ENCODE results near the gene VIPR2. TPM values are rescaled to one million over a fixed set of nuclear protein-coding genes. Genes with fewer than 3 reads are reported as not detected.

The VIPR2 gene
- polyA plus RNA-seq, 3 donors = not detected

DNA sequence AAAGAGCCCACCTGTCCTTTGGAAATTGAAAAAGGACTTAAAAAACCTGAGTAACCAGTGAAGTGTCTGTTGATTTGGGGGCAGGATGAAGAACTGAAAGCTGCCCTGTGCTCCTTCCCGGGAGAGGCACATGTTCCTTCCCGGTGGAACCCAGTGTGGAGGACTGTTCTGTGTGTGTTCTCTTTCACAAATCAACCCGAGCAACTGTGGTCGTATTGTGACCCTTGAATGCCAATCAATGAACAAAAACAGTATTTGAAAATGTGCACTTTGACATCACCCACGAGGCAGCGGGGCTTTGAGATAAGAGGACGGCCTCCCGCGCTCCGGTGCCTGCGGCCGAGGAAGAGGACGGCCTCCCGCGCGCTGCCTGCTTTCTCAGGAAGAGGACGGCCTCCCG, 139.0 kb downstream of the VIPR2 start:
- H3K36me3 ChIP-seq (replicated peaks in 1 of 2; ENCODE audit: control insufficient read depth in 1 of 2, insufficient read depth in 2 of 2, low read length in 2 of 2) = no peaks in the 10 kb centered on the region
- H3K27me3 ChIP-seq (ENCODE audit: control insufficient read depth in 2 of 2, insufficient read depth in 2 of 2, low read length in 2 of 2) = no peaks in the 10 kb centered on the region
- H3K9me3 Mint-ChIP-seq = peaks cover 0 to 28% (median 13%) of the 10 kb centered on the region in 7 donors
- intact Hi-C loops (cut with micrococcal nuclease) = no loop called here
- H2AFZ ChIP-seq (ENCODE audit: insufficient read depth, low read depth, low read length, poor library complexity, severe bottlenecking) = no peak overlapping the region
- peaks cover 0 to 11% of the 10 kb centered on the region in 2 donors for H3K9me3 ChIP-seq (replicated peaks in 1 of 2; ENCODE audit: control insufficient read depth in 1 of 2, insufficient read depth in 1 of 2, low read length in 2 of 2)
- no peak overlapping the region for H3K9ac ChIP-seq (ENCODE audit: insufficient read depth, low read length, poor library complexity, severe bottlenecking)
- H3K4me1 Mint-ChIP-seq = no peaks in the 10 kb centered on the region
- no peak overlapping the region for H3K4me3 Mint-ChIP-seq
- no peaks in the 10 kb centered on the region for H3K36me3 Mint-ChIP-seq
- TF ChIP-seq, protein P1, sequence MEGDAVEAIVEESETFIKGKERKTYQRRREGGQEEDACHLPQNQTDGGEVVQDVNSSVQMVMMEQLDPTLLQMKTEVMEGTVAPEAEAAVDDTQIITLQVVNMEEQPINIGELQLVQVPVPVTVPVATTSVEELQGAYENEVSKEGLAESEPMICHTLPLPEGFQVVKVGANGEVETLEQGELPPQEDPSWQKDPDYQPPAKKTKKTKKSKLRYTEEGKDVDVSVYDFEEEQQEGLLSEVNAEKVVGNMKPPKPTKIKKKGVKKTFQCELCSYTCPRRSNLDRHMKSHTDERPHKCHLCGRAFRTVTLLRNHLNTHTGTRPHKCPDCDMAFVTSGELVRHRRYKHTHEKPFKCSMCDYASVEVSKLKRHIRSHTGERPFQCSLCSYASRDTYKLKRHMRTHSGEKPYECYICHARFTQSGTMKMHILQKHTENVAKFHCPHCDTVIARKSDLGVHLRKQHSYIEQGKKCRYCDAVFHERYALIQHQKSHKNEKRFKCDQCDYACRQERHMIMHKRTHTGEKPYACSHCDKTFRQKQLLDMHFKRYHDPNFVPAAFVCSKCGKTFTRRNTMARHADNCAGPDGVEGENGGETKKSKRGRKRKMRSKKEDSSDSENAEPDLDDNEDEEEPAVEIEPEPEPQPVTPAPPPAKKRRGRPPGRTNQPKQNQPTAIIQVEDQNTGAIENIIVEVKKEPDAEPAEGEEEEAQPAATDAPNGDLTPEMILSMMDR (IDR thresholded peaks at IDR 0.05) = no peak
- no peak overlapping the region for H3K27ac ChIP-seq (ENCODE audit: low read depth in 1 of 2, low read length in 2 of 2)
- H3K4me3 ChIP-seq (replicated peaks in 1 of 3; ENCODE audit: low read depth in 2 of 3, low read length in 3 of 3) = no peak overlapping the region
- no peaks in the 10 kb centered on the region for H4K20me1 ChIP-seq (ENCODE audit: insufficient read depth, low read length)
- 94% methylated on average over 6 of the region's 18 CpGs for WGBS (ENCODE audit: insufficient coverage)
- H3K79me2 ChIP-seq (ENCODE audit: insufficient read depth, low read length) = no peaks in the 10 kb centered on the region
- DNase-seq = no peak
- H3K4me1 ChIP-seq (ENCODE audit: control insufficient read depth in 1 of 2, insufficient read depth in 2 of 2, low read length in 2 of 2) = no peaks in the 10 kb centered on the region
- H3K4me2 ChIP-seq (replicated peaks; ENCODE audit: extremely low read depth, low read length, poor library complexity, severe bottlenecking) = no peak overlapping the region
- peaks cover 0 to 7% (median 7%) of the 10 kb centered on the region in 3 donors for H3K27me3 Mint-ChIP-seq (ENCODE audit: low read depth in 3 of 3)
- H3K27ac Mint-ChIP-seq = no peak overlapping the region

DNA sequence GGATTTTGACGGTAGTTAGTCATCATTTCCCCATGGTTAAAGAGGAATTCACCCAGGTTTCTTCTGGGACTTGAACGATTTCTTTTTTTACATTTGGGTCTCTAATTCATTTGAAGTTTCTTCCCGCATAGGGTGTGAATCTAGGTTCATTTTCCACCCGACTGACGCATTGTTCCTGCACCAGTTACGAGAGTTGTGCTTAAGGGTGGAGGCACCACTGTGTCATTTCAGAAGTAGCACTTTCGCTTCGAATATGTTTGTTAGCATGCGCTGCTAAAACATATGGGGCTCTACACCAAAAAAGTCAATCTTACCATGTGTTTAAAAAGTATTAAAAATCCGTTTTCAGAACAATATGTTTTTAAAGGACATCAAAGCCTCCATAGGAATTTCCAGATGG, 140.3 kb downstream of the VIPR2 start:
- intact Hi-C loops (cut with micrococcal nuclease) = no loop called here
- Mint-ChIP-seq H3K27ac (no peak overlapping the region), H3K36me3 (no peaks in the 10 kb centered on the region), H3K9me3 (peaks cover 0 to 26% (median 13%) of the 10 kb centered on the region in 7 donors), H3K27me3 (ENCODE audit: low read depth in 3 of 3) (peaks cover 0 to 11% (median 5%) of the 10 kb centered on the region in 3 donors), H3K4me3 (no peak overlapping the region), H3K4me1 (no peaks in the 10 kb centered on the region)
- no peak overlapping the region for H2AFZ ChIP-seq (ENCODE audit: insufficient read depth, low read depth, low read length, poor library complexity, severe bottlenecking)
- no peak overlapping the region for H3K27ac ChIP-seq (ENCODE audit: low read depth in 1 of 2, low read length in 2 of 2)
- H3K4me3 ChIP-seq (replicated peaks in 1 of 3; ENCODE audit: low read depth in 2 of 3, low read length in 3 of 3) = no peak overlapping the region
- 92% methylated on average over 5 of the region's 10 CpGs for WGBS (ENCODE audit: insufficient coverage)
- no peaks in the 10 kb centered on the region for H3K79me2 ChIP-seq (ENCODE audit: insufficient read depth, low read length)
- no peak overlapping the region for H3K9ac ChIP-seq (ENCODE audit: insufficient read depth, low read length, poor library complexity, severe bottlenecking)
- peaks cover 0 to 11% of the 10 kb centered on the region in 2 donors for H3K9me3 ChIP-seq (replicated peaks in 1 of 2; ENCODE audit: control insufficient read depth in 1 of 2, insufficient read depth in 1 of 2, low read length in 2 of 2)
- H3K27me3 ChIP-seq (ENCODE audit: control insufficient read depth in 2 of 2, insufficient read depth in 2 of 2, low read length in 2 of 2) = no peaks in the 10 kb centered on the region
- TF ChIP-seq, protein P1 (IDR thresholded peaks at IDR 0.05) = no peak
- H3K36me3 ChIP-seq (replicated peaks in 1 of 2; ENCODE audit: control insufficient read depth in 1 of 2, insufficient read depth in 2 of 2, low read length in 2 of 2) = no peaks in the 10 kb centered on the region
- no peak for DNase-seq
- no peaks in the 10 kb centered on the region for H3K4me1 ChIP-seq (ENCODE audit: control insufficient read depth in 1 of 2, insufficient read depth in 2 of 2, low read length in 2 of 2)
- H3K4me2 ChIP-seq (replicated peaks; ENCODE audit: extremely low read depth, low read length, poor library complexity, severe bottlenecking) = no peak overlapping the region
- no peaks in the 10 kb centered on the region for H4K20me1 ChIP-seq (ENCODE audit: insufficient read depth, low read length)

All from CD14-positive monocyte (primary cell).